ENCODE results near the gene CAMKMT. TPM values are rescaled to one million over a fixed set of nuclear protein-coding genes. Genes with fewer than 3 reads are reported as not detected.
A peak's percentile ranks its signal among the peaks of the same experiment; 100 is the strongest.

CAMKMT gene
- total RNA-seq, 2 experiments from 2014 or later: 25.7 to 27.4 TPM

GRCh38 chr2:44772669-44773378, 411.1 kb downstream of the CAMKMT start:
- H3K36me3 ChIP-seq (ENCODE audit: insufficient read depth, low read length): no peaks in the 10 kb centered on the region
- TF ChIP-seq, protein P1, sequence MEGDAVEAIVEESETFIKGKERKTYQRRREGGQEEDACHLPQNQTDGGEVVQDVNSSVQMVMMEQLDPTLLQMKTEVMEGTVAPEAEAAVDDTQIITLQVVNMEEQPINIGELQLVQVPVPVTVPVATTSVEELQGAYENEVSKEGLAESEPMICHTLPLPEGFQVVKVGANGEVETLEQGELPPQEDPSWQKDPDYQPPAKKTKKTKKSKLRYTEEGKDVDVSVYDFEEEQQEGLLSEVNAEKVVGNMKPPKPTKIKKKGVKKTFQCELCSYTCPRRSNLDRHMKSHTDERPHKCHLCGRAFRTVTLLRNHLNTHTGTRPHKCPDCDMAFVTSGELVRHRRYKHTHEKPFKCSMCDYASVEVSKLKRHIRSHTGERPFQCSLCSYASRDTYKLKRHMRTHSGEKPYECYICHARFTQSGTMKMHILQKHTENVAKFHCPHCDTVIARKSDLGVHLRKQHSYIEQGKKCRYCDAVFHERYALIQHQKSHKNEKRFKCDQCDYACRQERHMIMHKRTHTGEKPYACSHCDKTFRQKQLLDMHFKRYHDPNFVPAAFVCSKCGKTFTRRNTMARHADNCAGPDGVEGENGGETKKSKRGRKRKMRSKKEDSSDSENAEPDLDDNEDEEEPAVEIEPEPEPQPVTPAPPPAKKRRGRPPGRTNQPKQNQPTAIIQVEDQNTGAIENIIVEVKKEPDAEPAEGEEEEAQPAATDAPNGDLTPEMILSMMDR (conservative IDR thresholded peaks at IDR 0.05; ENCODE audit: low read length): no peak
- no TSS peak for BruUV-seq (replicated peaks)
- ChIA-PET CTCF (ENCODE audit: unreplicated experiment) (no interaction called here), POLR2A (no interaction called here)
- H3K79me2 ChIP-seq (ENCODE audit: insufficient read depth, low read depth, low read length): no peaks in the 10 kb centered on the region
- H2AFZ ChIP-seq (ENCODE audit: low read length): no peak overlapping the region
- H3K27ac ChIP-seq (ENCODE audit: low read depth, low read length, poor library complexity, severe bottlenecking): no peak overlapping the region
- no peak for DNase-seq (ENCODE audit: low spot score)
- no peaks in the 10 kb centered on the region for H3K9me2 ChIP-seq (ENCODE audit: insufficient read depth, low read length)
- no peaks in the 10 kb centered on the region for H4K20me1 ChIP-seq (ENCODE audit: insufficient read depth, low read length)
- H3K9me3 ChIP-seq (ENCODE audit: low read length): no peaks in the 10 kb centered on the region
- H3K4me3 ChIP-seq (ENCODE audit: low read depth, low read length, poor library complexity, severe bottlenecking): no peak overlapping the region
- peaks cover 6% of the 10 kb centered on the region for H3K4me1 ChIP-seq (ENCODE audit: insufficient read depth, low read length, poor library complexity, severe bottlenecking)
- H3K4me2 ChIP-seq (ENCODE audit: low read length): no peak overlapping the region
- intact Hi-C loops (cut with micrococcal nuclease; ENCODE audit: unreplicated experiment): no loop called here

DNA sequence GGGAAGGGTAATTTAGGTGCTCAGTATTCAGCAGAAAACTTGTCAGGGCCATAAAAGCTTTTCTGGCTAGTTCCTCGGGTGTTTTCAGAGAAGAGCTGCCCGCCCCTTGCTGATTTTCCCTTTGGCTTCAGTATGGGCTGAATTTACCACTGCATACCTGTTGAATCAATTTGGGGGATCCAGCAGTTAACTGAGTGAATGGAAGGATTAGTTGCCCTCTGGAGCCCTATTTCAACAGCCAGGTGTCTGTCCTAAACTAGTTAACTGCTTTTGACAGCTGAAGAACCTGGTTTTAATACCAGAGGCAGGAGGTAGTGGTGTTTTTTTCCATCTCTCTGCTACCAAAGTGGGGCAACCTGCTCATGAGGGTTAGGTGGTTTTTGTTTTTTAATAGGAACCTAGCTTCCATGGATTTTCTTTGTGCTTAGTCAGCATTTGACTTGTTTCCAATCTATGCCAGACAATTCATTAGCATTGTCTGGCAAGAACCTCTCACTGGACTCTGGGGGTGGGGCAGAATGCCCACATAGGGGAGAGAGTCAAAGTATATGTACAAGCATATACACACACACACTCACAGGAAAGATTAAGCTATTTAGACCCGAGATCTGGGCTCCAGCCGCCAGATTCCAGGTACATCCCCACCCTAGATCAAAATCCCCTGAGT, 413.2 kb downstream of the CAMKMT start:
- ChIA-PET CTCF (ENCODE audit: unreplicated experiment) (no interaction called here), POLR2A (interaction anchor here (0.6 kb wide), 1 partner anchor 521 kb away, joined by 4 read pairs; no protein-coding TSS in a partner anchor)
- H3K4me3 ChIP-seq (ENCODE audit: low read depth, low read length, poor library complexity, severe bottlenecking): no peak overlapping the region
- no TSS peak for BruUV-seq (replicated peaks)
- TF ChIP-seq EZH2phosphoT487 (IDR thresholded peaks at IDR 0.05; ENCODE audit: borderline replicate concordance, low read depth, low read length): no peak
- TF ChIP-seq, protein P1 (conservative IDR thresholded peaks at IDR 0.05; ENCODE audit: low read length): no peak
- H3K4me2 ChIP-seq (ENCODE audit: low read length): no peak overlapping the region
- H3K9me3 ChIP-seq (ENCODE audit: low read length): no peaks in the 10 kb centered on the region
- H3K9me2 ChIP-seq (ENCODE audit: insufficient read depth, low read length): no peaks in the 10 kb centered on the region
- DNase-seq (ENCODE audit: low spot score): no peak
- H4K20me1 ChIP-seq (ENCODE audit: insufficient read depth, low read length): no peaks in the 10 kb centered on the region
- no peaks in the 10 kb centered on the region for H3K79me2 ChIP-seq (ENCODE audit: insufficient read depth, low read depth, low read length)
- H3K36me3 ChIP-seq (ENCODE audit: insufficient read depth, low read length): no peaks in the 10 kb centered on the region
- intact Hi-C loops (cut with micrococcal nuclease; ENCODE audit: unreplicated experiment): no loop called here
- H2AFZ ChIP-seq (ENCODE audit: low read length): no peak overlapping the region
- peaks cover 27% of the 10 kb centered on the region for H3K4me1 ChIP-seq (ENCODE audit: insufficient read depth, low read length, poor library complexity, severe bottlenecking)
- no peak overlapping the region for H3K27ac ChIP-seq (ENCODE audit: low read depth, low read length, poor library complexity, severe bottlenecking)

- Histone ChIP-seq H3K27ac (ENCODE audit: low read depth, low read length, poor library complexity, severe bottlenecking) (no peak overlapping the region), H3K4me1 (ENCODE audit: insufficient read depth, low read length, poor library complexity, severe bottlenecking) (peaks cover 28% of the 10 kb centered on the region), H3K9me2 (ENCODE audit: insufficient read depth, low read length) (no peaks in the 10 kb centered on the region), H3K36me3 (ENCODE audit: insufficient read depth, low read length) (no peaks in the 10 kb centered on the region), H3K79me2 (ENCODE audit: insufficient read depth, low read depth, low read length) (no peaks in the 10 kb centered on the region), H3K4me2 (ENCODE audit: low read length) (no peak overlapping the region), H3K4me3 (ENCODE audit: low read depth, low read length, poor library complexity, severe bottlenecking) (no peak overlapping the region), H3K9me3 (ENCODE audit: low read length) (no peaks in the 10 kb centered on the region), H2AFZ (ENCODE audit: low read length) (peak overlapping the region; percentile 92; the same call in 1 of the 2 replicates), H4K20me1 (ENCODE audit: insufficient read depth, low read length) (no peaks in the 10 kb centered on the region)
- no peak for DNase-seq (ENCODE audit: low spot score)
- BruUV-seq (replicated peaks): no TSS peak
- no peak for TF ChIP-seq EZH2phosphoT487 (IDR thresholded peaks at IDR 0.05; ENCODE audit: borderline replicate concordance, low read depth, low read length)
- TF ChIP-seq, protein P1 (conservative IDR thresholded peaks at IDR 0.05; ENCODE audit: low read length): no peak
- ChIA-PET CTCF (ENCODE audit: unreplicated experiment) (no interaction called here), POLR2A (interaction anchor here (0.6 kb wide), 1 partner anchor 1944 kb away, joined by 4 read pairs; no protein-coding TSS in a partner anchor)
- intact Hi-C loops (cut with micrococcal nuclease; ENCODE audit: unreplicated experiment): no loop called here
These were observed 415.3 kb downstream of the CAMKMT start for GRCh38 chr2:44777036-44777435.
